GM18505 (cell line): ENCODE measurements around the gene SYNDIG1.

Source experiments
- ATAC-seq: cut with Tn5 transposase; IDR thresholded peaks from one replicate; pipeline ENCODE4 v1.9.1; 2021; ENCODE audit not compliant: unreplicated experiment
- POLR2A ChIP-seq: IDR thresholded peaks from 4 replicates; pipeline ENCODE4 v1.6.1; 2011; ENCODE audit warnings: borderline replicate concordance; ENCODE audit not compliant: insufficient read depth, insufficient read length; ENCODE audit errors: extremely low read depth

The SYNDIG1 gene

GRCh38 chr20:24452016-24452415, 17.4 kb upstream of the SYNDIG1 start:
- ATAC-seq = no peak
- no peak for TF ChIP-seq POLR2A

DNA sequence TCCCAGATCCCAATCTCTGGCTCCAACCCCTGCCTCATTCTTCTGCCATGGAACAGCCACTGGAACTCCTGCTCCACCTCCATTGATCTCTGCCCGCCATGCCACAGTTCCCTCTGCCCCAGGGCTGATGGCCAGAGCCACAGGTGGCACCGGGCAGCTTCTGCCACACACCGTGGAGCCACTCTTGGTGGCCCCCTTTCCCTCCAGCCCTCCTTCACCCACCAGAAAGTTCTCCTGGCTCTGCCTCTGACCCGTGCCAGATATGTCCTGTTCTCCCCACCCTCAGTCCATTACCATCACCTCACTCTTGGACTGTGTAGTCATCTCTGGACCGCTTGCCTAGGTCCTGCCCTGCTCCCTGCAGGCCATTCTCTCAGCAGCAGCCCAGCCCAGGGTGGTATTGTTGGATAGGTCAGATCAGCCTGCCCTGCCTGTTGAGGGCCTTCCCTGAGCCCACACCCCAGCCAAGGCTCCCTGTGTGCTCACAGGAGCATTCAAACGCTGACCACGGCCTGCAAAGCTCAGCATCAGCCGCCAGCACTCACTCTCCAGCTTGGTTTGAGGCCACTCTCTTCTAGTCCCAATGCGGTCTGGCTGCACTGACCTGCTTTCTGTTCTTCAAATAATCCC, 16.8 kb upstream of the SYNDIG1 start:
- no peak for TF ChIP-seq POLR2A
- no peak for ATAC-seq

DNA sequence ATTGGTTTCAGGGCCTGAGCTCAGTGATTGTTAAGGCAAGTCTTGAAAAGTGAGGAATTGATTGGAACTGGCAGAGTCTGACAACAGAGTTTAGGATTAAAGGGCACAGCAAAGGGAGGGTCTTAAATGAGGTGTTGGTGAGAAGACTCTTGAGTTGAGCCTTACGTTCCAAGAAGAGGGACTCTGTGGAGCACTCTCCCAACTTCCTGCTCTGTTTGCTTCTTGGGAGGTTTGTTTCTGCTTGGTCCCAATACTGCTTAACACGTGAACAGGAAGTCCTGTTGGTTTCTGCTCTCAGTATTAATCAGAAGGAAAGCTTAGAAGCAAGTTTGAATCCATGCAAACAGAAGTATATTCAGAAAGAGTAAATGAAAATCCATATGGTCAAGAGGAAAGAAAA, 15.6 kb upstream of the SYNDIG1 start:
- ATAC-seq = no peak
- no peak for TF ChIP-seq POLR2A

DNA sequence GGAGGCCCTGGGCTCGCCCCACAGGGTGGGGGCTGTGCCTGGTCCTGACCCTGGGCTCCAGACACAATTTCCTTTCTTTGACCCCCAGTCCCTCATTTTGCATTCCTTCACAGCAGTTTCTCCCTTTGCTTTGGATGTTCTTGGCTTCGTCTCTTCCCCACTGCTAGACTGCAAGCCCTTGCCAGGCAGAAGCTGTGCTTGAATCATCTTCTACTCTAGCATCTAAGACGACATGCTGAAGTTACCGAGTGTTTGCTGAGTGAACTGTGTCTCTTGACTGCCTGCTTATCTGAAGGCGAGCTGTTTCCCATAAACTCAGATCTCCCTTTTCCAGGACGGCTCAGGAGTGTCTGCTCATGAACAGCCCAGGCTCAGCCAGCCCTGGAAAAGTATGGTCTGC, 14.3 kb upstream of the SYNDIG1 start:
- no peak for ATAC-seq
- TF ChIP-seq POLR2A = no peak

DNA sequence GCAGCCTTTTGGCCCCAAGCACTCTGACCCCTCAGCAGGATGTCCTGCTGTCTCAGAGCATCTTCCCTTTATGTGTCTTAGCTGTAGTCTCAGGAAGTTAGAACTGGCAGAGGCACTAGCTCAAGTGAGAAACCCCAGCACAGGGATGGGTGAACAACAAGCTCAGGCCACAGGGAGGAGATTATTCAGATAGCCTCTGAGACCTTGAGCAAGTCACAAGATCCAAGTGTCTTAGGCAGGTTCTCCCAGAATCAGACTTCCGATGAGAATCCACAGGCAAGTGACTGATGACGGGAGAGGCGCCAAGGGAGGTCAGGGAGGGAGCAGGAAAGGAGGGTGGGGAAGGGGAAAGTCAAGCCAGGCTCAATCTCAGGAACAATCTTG, 13.0 kb upstream of the SYNDIG1 start:
- ATAC-seq = no peak
- no peak for TF ChIP-seq POLR2A

- TF ChIP-seq POLR2A = no peak
Measured at GRCh38 chr20:24458436-24458835, 11.0 kb upstream of the SYNDIG1 start.

DNA sequence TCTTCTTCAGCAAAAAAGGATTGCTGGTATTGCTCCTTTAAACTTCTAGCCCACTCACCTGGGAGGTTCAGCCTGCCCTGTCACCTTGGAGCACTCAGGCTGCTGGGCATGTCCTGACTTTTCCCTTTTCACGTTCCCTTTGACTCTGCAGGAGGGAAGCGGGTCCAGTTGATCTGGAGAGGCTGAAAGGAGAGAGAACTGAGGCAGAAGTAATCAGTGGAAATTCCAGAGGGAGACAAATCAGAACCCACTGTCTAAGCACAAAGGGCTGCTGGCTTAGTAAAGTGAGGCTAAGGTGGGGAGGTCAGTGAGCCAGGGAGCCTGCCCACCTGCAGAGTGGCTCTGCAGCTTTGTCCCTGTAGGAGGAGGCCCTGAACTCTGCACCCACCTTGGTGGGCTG, 9.7 kb upstream of the SYNDIG1 start:
- no peak for ATAC-seq
- no peak for TF ChIP-seq POLR2A

More at GRCh38 chr20:24458436-24458835, 11.0 kb upstream of the SYNDIG1 start:
- no peak for ATAC-seq

- ATAC-seq = no peak
- TF ChIP-seq POLR2A = no peak
Measured at GRCh38 chr20:24460712-24461111, 8.7 kb upstream of the SYNDIG1 start.

DNA sequence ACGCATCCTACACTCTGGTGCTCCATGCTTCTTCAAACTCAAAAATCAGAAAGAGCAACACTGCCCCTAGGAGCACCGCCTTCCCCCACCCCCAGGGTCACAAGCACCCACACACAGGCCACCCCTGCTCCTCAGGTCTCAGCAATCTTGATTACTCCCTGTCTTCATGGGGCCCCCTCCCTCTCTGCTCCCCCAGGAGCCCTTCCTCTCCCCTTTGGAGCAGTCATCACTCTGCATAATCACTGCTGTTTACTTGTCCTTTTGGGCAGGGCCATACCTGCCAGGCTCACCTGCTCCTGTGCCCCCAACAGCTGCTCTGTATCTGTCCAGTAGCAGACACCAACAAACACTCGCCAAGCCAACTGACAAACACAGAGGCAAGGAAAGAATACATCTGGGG, 7.6 kb upstream of the SYNDIG1 start:
- no peak for ATAC-seq
- no peak for TF ChIP-seq POLR2A

DNA sequence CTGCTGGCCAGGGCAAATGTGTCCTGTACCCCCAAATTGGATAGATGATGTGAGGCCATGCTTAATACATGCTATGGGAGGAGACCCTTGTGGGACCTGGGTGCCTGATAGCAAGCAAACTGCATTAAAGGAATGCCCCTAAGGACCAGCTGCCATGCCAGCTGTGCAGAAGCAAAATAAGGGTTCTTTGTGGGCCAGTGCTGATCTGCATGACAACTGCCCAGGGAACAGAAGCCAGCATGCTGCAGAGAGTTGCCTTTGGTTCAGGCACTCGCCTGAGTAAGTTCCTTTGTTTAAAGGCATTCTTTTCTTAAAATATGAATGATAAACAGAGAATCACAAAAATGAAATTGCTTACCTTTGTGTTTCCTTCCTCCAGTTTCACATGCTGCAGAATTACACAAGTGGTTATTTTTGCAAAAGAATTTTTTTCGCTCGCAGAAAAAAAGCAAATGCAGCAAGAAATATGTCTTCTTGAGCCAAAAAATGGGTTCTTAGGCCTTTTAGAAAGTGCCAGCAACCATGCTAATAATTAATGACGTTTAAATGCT, 6.9 kb upstream of the SYNDIG1 start:
- TF ChIP-seq POLR2A = no peak
- ATAC-seq = no peak

GRCh38 chr20:24465159-24465558, 4.3 kb upstream of the SYNDIG1 start:
- no peak for ATAC-seq

DNA sequence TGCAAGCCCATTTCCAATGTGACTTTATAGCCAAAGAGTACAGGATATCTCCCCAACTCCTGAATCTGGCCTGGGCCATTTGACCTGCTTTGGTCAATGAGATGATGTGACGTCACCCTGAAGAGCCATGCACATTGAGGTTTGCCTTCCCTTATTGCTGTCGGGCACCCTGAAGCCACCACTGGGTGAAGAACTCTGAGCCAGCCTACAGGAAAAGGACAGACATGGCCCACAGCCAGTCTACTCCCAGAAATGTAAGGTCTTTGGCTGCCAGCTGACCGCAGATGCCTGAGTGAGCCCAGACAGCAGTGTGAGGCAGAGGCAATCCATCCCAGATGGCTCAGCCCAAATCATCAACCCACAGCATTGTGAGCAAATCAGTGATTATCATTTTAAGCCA, 3.7 kb upstream of the SYNDIG1 start:
- no peak for TF ChIP-seq POLR2A
- ATAC-seq = no peak

More at GRCh38 chr20:24465159-24465558, 4.3 kb upstream of the SYNDIG1 start:
- no peak for TF ChIP-seq POLR2A

DNA sequence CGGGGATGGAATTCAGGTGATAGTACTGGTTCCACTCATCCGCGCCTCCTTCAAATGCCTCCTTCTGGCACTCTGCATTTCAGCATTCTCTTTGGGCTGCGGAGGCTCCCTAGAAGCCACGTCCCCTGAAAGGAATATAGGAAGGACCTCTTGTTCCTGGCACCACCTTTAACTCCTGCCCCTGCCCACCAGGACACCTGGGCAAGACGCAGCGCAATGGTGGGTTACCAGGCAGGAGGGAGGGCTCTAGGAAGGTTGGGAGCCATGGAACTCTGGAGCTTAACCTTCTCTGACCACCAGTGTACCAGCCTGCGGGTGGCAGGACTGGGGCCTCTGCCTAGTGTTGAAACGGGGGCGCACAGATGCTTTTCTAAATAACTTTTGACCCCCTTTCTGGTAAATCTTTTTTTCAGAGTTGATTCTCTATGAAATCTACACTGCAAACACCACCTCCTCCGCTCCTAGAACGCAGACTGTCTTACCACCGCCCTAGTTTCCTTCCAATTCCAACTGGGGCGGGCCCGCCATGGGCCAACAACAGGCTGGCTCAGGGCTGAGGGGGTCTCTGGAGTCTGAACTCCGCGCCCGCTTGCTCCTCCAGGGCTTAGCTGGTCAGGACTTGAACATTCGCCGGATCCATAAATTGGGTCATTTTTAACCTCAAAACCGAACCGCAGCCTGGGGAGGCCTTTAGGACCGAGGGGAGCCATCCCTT, 871 bp upstream of the SYNDIG1 start:
- ATAC-seq = no peak
- no peak for TF ChIP-seq POLR2A

GRCh38 chr20:24469894-24470745, 691 bp downstream of the SYNDIG1 start:
- ATAC-seq = no peak
- TF ChIP-seq POLR2A = no peak
